ENCODE results near the gene CHRM4.
A peak's percentile ranks its signal among the peaks of the same experiment; 100 is the strongest.

The CHRM4 gene

DNA sequence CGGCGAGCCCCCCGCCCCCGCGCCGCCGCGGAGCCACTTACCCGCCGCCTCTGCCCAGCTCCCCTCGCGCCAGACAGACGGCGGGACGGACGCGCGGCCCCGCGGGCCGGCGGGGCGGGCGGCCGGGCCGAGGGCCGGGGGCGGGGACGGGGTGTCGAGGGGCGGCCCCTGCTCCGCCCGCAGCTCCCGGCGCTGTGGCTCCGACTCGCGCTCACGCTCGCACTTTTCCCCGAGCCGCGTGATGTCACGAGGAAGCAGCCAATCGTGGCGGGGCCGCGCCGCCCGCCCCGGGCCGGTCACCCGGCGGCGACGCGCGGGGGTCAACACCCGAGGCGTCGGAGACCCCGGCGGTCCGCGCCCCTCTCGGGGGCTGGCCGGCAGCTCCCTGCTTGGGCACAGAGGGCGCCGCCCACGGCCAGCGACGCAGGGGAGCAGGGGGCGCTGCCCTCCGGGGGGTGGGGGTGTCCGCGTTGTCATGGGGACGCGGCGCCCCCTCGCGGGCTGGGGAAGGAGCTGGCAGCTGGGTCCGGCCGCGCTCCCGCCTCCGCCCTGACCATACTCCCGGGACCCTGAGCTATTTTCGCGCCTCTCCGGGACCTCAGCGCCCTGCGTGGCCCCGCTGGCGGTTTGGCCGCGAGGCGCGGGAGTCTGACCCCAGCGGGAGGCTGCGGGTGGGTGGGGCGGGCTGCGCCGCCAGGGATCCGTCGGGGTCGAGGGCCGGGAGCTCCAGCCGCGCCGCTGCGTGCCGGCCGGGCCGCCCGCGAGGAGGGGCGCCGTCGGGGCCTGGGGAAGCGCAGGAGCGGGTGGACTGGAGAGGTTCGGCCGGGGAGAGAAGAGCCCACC is at the start of gene CHRM4:
TSS of gene CHRM4 (minus strand) at position 199 of the 843 bp plus-strand sequence. CDS start 5,219 bp downstream, outside the sequence.
- Histone ChIP-seq H3K27me3 (ENCODE audit: insufficient read depth, low read length) (peaks cover 38% of the 10 kb centered on the region), H3K4me3 (ENCODE audit: low read depth, low read length) (peak within 1 kb of the TSS; percentile 74), H3K4me1 (ENCODE audit: control insufficient read depth, insufficient read depth, low read length, unreplicated experiment) (peaks cover 8% of the 10 kb centered on the region), H3K27ac (ENCODE audit: low read depth, low read length) (no peak within 1 kb of the TSS), H2AFZ (ENCODE audit: low read length, unreplicated experiment) (no peak within 1 kb of the TSS), H3K79me2 (ENCODE audit: control insufficient read depth, insufficient read depth, low read length, unreplicated experiment) (no peaks in the 10 kb centered on the region), H3K36me3 (ENCODE audit: insufficient read depth, low read length) (no peaks in the 10 kb centered on the region)

DNA sequence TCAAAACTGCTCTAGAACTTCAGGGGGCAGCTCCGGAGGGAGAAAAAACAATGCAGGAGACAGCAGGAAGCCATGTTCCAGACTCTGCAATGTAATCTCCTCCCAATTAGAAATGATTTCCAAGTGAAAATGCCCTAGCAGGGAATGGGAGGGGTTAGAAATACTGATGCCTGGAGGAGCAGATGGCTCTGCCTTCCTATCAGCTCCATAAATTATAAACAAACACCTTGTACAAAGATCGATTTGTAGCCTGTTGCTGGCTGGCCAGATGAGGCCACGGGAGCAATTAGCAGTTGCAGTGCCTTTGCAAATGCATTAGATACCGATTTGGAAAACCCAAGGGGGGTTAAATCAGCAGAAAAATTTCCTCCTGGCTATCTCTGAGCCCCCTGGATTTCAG is 46.6 kb upstream of the CHRM4 start:
- no peaks in the 10 kb centered on the region for H3K27me3 ChIP-seq (ENCODE audit: insufficient read depth, low read length)
- no peak overlapping the region for H3K4me3 ChIP-seq (ENCODE audit: low read depth, low read length)
- no peak overlapping the region for H2AFZ ChIP-seq (ENCODE audit: low read length, unreplicated experiment)
- no peaks in the 10 kb centered on the region for H3K79me2 ChIP-seq (ENCODE audit: control insufficient read depth, insufficient read depth, low read length, unreplicated experiment)
- no peak overlapping the region for H3K27ac ChIP-seq (ENCODE audit: low read depth, low read length)
- H3K4me1 ChIP-seq (ENCODE audit: control insufficient read depth, insufficient read depth, low read length, unreplicated experiment): peaks cover 3% of the 10 kb centered on the region
- peaks cover 16% of the 10 kb centered on the region; the same call in 1 of the 2 replicates for H3K36me3 ChIP-seq (ENCODE audit: insufficient read depth, low read length)

DNA sequence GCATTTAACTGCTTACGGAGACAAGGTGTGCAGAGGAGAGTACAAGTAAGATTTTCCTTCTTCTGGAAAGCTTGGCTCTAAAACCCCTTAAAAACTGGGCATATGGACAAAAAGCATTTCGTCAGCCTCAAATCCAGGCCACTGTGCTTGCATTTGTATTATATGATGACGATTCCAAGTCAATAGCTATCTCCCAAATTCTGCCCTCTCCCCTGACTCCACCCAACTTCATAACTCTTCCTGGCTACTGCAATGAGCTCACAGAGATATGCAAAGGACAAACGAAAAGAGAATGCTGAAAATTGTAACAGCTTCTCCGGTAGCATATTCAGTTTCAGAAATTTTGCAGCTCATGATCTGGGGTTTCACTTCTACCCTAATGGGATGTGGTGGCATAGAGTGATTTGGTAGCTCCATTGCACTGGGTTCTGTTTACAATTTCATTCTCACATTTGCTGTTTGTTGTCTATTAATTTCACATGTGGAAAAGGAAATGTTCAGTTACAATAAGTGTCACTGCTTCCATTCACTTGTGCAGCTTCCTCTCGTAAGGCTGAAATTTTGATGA is 45.6 kb upstream of the CHRM4 start:
- Histone ChIP-seq H3K27ac (ENCODE audit: low read depth, low read length) (no peak overlapping the region), H3K79me2 (ENCODE audit: control insufficient read depth, insufficient read depth, low read length, unreplicated experiment) (no peaks in the 10 kb centered on the region), H3K4me3 (ENCODE audit: low read depth, low read length) (no peak overlapping the region), H2AFZ (ENCODE audit: low read length, unreplicated experiment) (no peak overlapping the region), H3K36me3 (ENCODE audit: insufficient read depth, low read length) (peaks cover 15% of the 10 kb centered on the region; the same call in 1 of the 2 replicates), H3K27me3 (ENCODE audit: insufficient read depth, low read length) (no peaks in the 10 kb centered on the region), H3K4me1 (ENCODE audit: control insufficient read depth, insufficient read depth, low read length, unreplicated experiment) (no peaks in the 10 kb centered on the region)

DNA sequence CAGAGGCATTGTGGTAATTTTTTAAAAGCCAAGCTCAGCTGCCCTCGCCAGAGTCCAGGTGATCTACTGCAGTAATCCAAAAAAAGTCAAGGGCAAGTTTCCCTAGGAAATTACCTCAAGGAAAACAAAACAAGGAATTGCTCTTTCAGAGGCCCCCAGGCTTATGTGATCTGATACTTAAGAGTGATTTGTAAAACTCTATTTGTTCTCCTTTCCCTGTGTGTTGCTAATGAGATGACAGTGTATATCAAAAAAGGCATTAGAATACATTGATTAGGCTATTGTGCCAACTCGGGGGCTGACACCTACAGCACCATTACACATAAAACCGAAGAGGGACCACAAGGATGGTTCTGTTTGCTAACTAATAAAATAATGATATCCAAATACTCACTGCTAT is 44.5 kb upstream of the CHRM4 start:
- Histone ChIP-seq H3K27ac (ENCODE audit: low read depth, low read length) (no peak overlapping the region), H3K79me2 (ENCODE audit: control insufficient read depth, insufficient read depth, low read length, unreplicated experiment) (no peaks in the 10 kb centered on the region), H3K36me3 (ENCODE audit: insufficient read depth, low read length) (peaks cover 15% of the 10 kb centered on the region; the same call in 1 of the 2 replicates), H3K27me3 (ENCODE audit: insufficient read depth, low read length) (no peaks in the 10 kb centered on the region), H3K4me3 (ENCODE audit: low read depth, low read length) (no peak overlapping the region), H3K4me1 (ENCODE audit: control insufficient read depth, insufficient read depth, low read length, unreplicated experiment) (no peaks in the 10 kb centered on the region), H2AFZ (ENCODE audit: low read length, unreplicated experiment) (no peak overlapping the region)

DNA sequence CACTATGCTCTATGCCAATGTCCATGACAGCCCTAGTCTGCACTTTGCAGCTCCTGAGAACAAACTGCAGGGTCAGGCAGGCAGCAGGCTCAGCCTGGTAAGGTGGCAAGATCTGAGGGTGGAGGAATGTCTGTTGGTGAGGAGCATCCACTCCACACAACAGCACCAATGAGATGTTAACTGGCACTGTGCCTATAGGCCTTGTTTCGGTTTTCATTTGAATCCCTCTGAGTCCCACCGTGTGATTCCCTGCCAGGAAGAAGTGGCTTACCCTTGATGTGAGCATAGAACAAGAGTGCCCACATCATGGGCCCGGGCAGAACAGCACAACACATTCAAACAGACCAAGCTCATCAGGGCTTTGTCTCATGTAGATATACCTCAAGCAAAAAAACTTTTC is 44.1 kb upstream of the CHRM4 start:
- no peak overlapping the region for H2AFZ ChIP-seq (ENCODE audit: low read length, unreplicated experiment)
- no peaks in the 10 kb centered on the region for H3K79me2 ChIP-seq (ENCODE audit: control insufficient read depth, insufficient read depth, low read length, unreplicated experiment)
- no peak overlapping the region for H3K27ac ChIP-seq (ENCODE audit: low read depth, low read length)
- H3K4me1 ChIP-seq (ENCODE audit: control insufficient read depth, insufficient read depth, low read length, unreplicated experiment): no peaks in the 10 kb centered on the region
- no peaks in the 10 kb centered on the region for H3K27me3 ChIP-seq (ENCODE audit: insufficient read depth, low read length)
- no peak overlapping the region for H3K4me3 ChIP-seq (ENCODE audit: low read depth, low read length)
- H3K36me3 ChIP-seq (ENCODE audit: insufficient read depth, low read length): peaks cover 15% of the 10 kb centered on the region; the same call in 1 of the 2 replicates

DNA sequence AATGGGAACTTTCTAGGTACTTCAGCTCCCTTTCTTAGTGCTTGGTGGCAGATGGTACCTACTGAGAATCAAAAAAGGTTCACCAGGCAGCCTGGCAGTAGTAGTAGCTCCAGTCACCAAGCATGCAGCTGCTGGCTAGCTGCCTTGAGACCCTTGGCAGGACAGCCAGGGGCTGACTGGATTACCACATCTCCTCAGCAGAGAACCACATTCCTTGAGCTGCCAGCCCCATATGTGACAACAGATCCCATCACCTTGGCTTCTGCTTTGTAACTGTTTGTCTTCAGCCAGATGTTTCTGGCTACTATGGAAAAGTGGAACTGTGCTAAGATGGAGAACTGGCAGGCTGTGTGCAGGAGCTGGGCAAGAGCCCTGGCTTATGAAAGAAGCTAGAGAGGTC is 39.6 kb upstream of the CHRM4 start:
- H3K36me3 ChIP-seq (ENCODE audit: insufficient read depth, low read length): peaks cover 15% of the 10 kb centered on the region; the same call in 1 of the 2 replicates
- no peaks in the 10 kb centered on the region for H3K79me2 ChIP-seq (ENCODE audit: control insufficient read depth, insufficient read depth, low read length, unreplicated experiment)
- H3K27ac ChIP-seq (ENCODE audit: low read depth, low read length): no peak overlapping the region
- no peak overlapping the region for H3K4me3 ChIP-seq (ENCODE audit: low read depth, low read length)
- H2AFZ ChIP-seq (ENCODE audit: low read length, unreplicated experiment): no peak overlapping the region
- no peaks in the 10 kb centered on the region for H3K4me1 ChIP-seq (ENCODE audit: control insufficient read depth, insufficient read depth, low read length, unreplicated experiment)
- no peaks in the 10 kb centered on the region for H3K27me3 ChIP-seq (ENCODE audit: insufficient read depth, low read length)

DNA sequence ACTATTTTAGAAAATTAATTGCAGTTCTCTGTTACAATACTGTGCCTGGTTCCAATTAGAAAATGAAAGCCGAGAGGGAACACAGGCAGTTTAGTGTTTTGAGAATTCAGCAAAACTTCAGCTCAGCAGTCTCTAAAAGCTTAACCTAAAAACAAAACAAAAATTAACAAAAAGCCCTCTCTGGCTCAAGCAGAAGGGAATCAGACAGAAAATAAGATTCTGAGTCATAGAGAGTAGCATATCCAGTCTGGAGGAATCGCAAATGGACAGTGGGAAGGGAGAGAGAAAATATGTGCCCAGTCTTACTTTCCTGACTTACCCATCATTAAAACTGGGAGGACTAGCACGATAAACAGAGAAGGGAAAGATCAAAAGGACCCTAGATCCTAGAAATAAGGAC is 38.1 kb upstream of the CHRM4 start:
- Histone ChIP-seq H3K27me3 (ENCODE audit: insufficient read depth, low read length) (no peaks in the 10 kb centered on the region), H3K36me3 (ENCODE audit: insufficient read depth, low read length) (peaks cover 14% of the 10 kb centered on the region; the same call in 1 of the 2 replicates), H3K4me1 (ENCODE audit: control insufficient read depth, insufficient read depth, low read length, unreplicated experiment) (no peaks in the 10 kb centered on the region), H3K27ac (ENCODE audit: low read depth, low read length) (no peak overlapping the region), H3K4me3 (ENCODE audit: low read depth, low read length) (no peak overlapping the region), H3K79me2 (ENCODE audit: control insufficient read depth, insufficient read depth, low read length, unreplicated experiment) (no peaks in the 10 kb centered on the region), H2AFZ (ENCODE audit: low read length, unreplicated experiment) (no peak overlapping the region)

DNA sequence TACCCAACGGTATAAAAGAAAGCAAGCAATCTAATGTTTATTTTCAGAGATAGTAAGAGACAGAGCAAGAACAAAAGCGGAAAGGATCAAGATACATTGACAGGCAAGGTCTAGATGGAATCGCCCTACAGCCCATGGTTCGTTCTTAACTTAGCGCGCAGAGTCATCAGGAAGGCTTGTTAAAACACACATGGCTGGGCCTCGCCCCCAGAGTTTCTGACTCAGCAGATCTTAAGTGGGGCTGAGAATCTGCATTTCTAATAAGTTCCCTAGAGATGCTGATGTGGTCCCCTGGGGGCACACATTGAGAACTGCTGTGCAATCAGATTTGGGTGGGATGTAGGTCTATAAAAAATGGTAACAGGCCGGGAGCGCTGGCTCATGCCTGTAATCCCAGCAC is 35.8 kb upstream of the CHRM4 start:
- no peaks in the 10 kb centered on the region for H3K79me2 ChIP-seq (ENCODE audit: control insufficient read depth, insufficient read depth, low read length, unreplicated experiment)
- H3K27ac ChIP-seq (ENCODE audit: low read depth, low read length): no peak overlapping the region
- H2AFZ ChIP-seq (ENCODE audit: low read length, unreplicated experiment): no peak overlapping the region
- H3K27me3 ChIP-seq (ENCODE audit: insufficient read depth, low read length): no peaks in the 10 kb centered on the region
- H3K4me1 ChIP-seq (ENCODE audit: control insufficient read depth, insufficient read depth, low read length, unreplicated experiment): no peaks in the 10 kb centered on the region
- H3K36me3 ChIP-seq (ENCODE audit: insufficient read depth, low read length): no peaks in the 10 kb centered on the region
- H3K4me3 ChIP-seq (ENCODE audit: low read depth, low read length): no peak overlapping the region

DNA sequence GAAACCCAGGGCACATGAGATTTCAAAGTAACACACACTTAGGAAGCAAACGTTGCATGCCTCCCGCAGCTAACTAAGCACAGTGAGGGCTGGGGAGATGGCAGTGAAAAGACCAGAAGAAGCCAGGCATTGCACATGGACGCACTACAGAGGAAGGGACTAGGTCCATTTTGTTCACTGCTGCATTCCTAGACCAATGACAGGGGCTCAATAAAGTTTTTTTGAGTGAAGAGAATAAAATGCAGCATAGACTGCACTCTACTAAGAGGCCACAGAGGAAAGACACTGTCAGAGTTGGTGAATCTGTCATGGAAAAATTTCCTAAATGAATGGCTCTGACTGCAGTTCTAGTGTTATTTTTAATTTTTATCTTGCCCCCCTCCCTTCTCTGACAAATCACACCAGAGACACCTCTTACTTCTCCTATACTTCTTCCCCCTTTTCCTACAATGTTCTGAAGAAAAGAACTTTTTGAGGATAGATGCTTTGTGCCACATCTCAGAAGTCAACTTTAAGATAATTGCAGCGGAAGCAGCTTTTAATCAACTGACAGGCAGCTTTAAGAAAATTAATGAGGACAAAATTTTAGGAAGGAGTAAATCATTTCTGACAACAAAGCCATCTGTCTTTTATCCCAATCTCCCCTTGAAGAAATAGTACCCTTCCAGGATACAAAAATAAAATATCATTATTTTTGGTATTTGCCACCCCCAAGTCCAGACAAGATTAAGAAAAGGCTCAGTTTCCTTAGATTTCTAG is 34.8 kb upstream of the CHRM4 start:
- Histone ChIP-seq H3K4me3 (ENCODE audit: low read depth, low read length) (no peak overlapping the region), H3K4me1 (ENCODE audit: control insufficient read depth, insufficient read depth, low read length, unreplicated experiment) (no peaks in the 10 kb centered on the region), H3K79me2 (ENCODE audit: control insufficient read depth, insufficient read depth, low read length, unreplicated experiment) (no peaks in the 10 kb centered on the region), H3K27ac (ENCODE audit: low read depth, low read length) (no peak overlapping the region), H3K36me3 (ENCODE audit: insufficient read depth, low read length) (no peaks in the 10 kb centered on the region), H2AFZ (ENCODE audit: low read length, unreplicated experiment) (no peak overlapping the region), H3K27me3 (ENCODE audit: insufficient read depth, low read length) (no peaks in the 10 kb centered on the region)

DNA sequence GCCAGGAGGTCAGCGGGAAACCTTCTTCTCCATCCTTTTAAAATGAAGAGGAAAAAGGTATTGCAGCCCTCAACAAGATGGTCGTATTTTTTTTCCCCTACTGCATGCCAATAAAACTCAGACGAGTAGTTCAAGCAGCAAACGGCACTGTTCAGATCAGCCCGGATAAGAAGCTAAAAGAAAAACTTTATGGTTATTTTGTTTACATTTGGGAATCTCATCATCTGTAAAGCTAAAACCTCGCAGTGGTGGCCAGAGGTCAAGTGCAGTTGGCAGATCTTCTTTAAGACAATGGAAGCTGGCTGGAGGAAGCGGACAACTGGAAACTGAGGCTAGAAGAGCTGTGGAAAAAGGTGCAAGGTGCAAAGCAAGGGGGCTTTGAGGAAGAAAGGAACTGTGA is 31.0 kb upstream of the CHRM4 start:
- Histone ChIP-seq H3K4me1 (ENCODE audit: control insufficient read depth, insufficient read depth, low read length, unreplicated experiment) (no peaks in the 10 kb centered on the region), H3K27me3 (ENCODE audit: insufficient read depth, low read length) (no peaks in the 10 kb centered on the region), H2AFZ (ENCODE audit: low read length, unreplicated experiment) (no peak overlapping the region), H3K4me3 (ENCODE audit: low read depth, low read length) (no peak overlapping the region), H3K27ac (ENCODE audit: low read depth, low read length) (no peak overlapping the region), H3K36me3 (ENCODE audit: insufficient read depth, low read length) (peaks cover 3% of the 10 kb centered on the region; the same call in 1 of the 2 replicates), H3K79me2 (ENCODE audit: control insufficient read depth, insufficient read depth, low read length, unreplicated experiment) (no peaks in the 10 kb centered on the region)
